ENCODE data around the gene DSG3. TPM values are rescaled to one million over a fixed set of nuclear protein-coding genes. Genes with fewer than 3 reads are reported as not detected.

DSG3 gene
- total and polyA plus RNA-seq, 12 donors = 0.04 to 0.17 (median 0.08) TPM; not detected in 9

DNA sequence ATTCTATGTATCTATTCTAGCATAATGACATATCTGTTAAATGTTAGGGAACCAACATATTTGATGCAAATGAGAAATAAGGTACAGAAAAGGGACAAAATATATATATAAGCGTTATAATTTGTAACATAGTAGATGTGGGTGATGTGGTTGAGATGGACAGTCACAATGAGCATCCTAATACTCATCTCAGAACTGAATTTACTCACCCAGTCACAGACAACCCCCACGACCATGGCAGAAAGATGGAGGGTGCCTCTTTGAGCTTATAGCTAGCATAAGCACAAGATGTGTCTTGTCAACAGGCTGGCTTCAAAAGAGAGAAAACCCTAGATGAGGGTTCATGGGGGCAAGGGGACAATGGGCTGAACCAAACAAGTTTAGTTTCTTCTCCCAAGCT, 9.1 kb upstream of the DSG3 start:
- Histone ChIP-seq H3K9me3 (replicated peaks in 1 of 3) (no peaks in the 10 kb centered on the region), H3K27ac (no peak overlapping the region), H3K4me3 (no peak overlapping the region), H3K4me1 (replicated peaks in 1 of 2) (no peaks in the 10 kb centered on the region), H3K36me3 (replicated peaks in 1 of 2) (no peaks in the 10 kb centered on the region), H3K27me3 (peaks cover 4% of the 10 kb centered on the region)
- DNase-seq = no peak
- TF ChIP-seq, protein P1, sequence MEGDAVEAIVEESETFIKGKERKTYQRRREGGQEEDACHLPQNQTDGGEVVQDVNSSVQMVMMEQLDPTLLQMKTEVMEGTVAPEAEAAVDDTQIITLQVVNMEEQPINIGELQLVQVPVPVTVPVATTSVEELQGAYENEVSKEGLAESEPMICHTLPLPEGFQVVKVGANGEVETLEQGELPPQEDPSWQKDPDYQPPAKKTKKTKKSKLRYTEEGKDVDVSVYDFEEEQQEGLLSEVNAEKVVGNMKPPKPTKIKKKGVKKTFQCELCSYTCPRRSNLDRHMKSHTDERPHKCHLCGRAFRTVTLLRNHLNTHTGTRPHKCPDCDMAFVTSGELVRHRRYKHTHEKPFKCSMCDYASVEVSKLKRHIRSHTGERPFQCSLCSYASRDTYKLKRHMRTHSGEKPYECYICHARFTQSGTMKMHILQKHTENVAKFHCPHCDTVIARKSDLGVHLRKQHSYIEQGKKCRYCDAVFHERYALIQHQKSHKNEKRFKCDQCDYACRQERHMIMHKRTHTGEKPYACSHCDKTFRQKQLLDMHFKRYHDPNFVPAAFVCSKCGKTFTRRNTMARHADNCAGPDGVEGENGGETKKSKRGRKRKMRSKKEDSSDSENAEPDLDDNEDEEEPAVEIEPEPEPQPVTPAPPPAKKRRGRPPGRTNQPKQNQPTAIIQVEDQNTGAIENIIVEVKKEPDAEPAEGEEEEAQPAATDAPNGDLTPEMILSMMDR (IDR thresholded peaks at IDR 0.05) = no peak
- TF ChIP-seq POLR2A (IDR thresholded peaks at IDR 0.05) = no peak
- WGBS, 4 donors = 61 to 72% (median 66%) methylated on average over 2 of the region's 2 CpGs
- intact Hi-C loops (cut with DNase I) = no loop called here

DNA sequence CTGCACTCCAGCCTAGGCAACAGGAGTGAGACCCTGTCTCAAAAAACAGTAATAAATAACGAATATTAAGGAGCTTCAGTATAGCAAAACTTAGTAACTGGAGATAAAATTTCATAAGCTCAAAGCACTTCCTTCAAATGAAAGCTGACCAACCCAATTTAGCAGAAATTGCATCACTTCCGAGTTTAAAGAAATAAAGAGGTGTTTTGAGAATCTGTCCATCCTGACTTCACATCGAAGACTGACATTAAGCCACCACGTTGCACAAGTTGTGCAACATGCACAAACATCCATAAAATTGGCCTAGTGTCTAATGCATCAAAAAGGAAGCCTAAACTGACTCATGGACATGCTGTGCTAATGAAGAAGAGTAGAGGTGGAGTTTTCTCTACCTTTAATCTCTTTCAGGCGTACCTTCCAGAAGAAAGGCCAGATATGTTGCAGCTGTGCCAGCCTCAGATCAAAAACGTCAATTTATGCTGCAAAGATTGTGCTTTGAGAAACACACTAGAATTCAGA, 7.7 kb upstream of the DSG3 start:
- H3K36me3 ChIP-seq (replicated peaks in 1 of 2) = no peaks in the 10 kb centered on the region
- no peaks in the 10 kb centered on the region for H3K9me3 ChIP-seq (replicated peaks in 1 of 3)
- H3K4me1 ChIP-seq (replicated peaks in 1 of 2) = no peaks in the 10 kb centered on the region
- TF ChIP-seq, protein P1 (IDR thresholded peaks at IDR 0.05) = no peak
- H3K4me3 ChIP-seq = no peak overlapping the region
- peaks cover 4% of the 10 kb centered on the region for H3K27me3 ChIP-seq
- no peak overlapping the region for H3K27ac ChIP-seq
- intact Hi-C loops (cut with DNase I) = no loop called here
- no peak for DNase-seq
- whole genome bisulfite sequencing, 4 donors = 62 to 75% (median 69%) methylated on average over 6 of the region's 6 CpGs

- no peak for DNase-seq
- H3K9me3 ChIP-seq (replicated peaks in 1 of 3) = no peaks in the 10 kb centered on the region
- H3K4me3 ChIP-seq = no peak overlapping the region
- 75 to 83% (median 81%) methylated on average over 6 of the region's 6 CpGs for WGBS, 4 donors
- no peak for TF ChIP-seq POLR2A (IDR thresholded peaks at IDR 0.05)
- TF ChIP-seq, protein P1 (IDR thresholded peaks at IDR 0.05) = no peak
- H3K27ac ChIP-seq = no peak overlapping the region
- no peaks in the 10 kb centered on the region for H3K4me1 ChIP-seq (replicated peaks in 1 of 2)
- peaks cover 4% of the 10 kb centered on the region for H3K27me3 ChIP-seq
- intact Hi-C loops (cut with DNase I) = no loop called here
- H3K36me3 ChIP-seq (replicated peaks in 1 of 2) = no peaks in the 10 kb centered on the region
Observed at GRCh38 chr18:31440787-31441186, 6.8 kb upstream of the DSG3 start.

GRCh38 chr18:31441493-31441892, 6.0 kb upstream of the DSG3 start:
- 79 to 87% (median 83%) methylated on average over 4 of the region's 4 CpGs for WGBS, 4 donors
- no peaks in the 10 kb centered on the region for H3K36me3 ChIP-seq (replicated peaks in 1 of 2)
- H3K27me3 ChIP-seq = peaks cover 4% of the 10 kb centered on the region
- H3K27ac ChIP-seq = no peak overlapping the region
- no peak for DNase-seq
- TF ChIP-seq, protein P1 (IDR thresholded peaks at IDR 0.05) = no peak
- no peak for TF ChIP-seq POLR2A (IDR thresholded peaks at IDR 0.05)
- H3K4me1 ChIP-seq (replicated peaks in 1 of 2) = no peaks in the 10 kb centered on the region
- H3K4me3 ChIP-seq = no peak overlapping the region
- intact Hi-C loops (cut with DNase I) = no loop called here
- H3K9me3 ChIP-seq (replicated peaks in 1 of 3) = no peaks in the 10 kb centered on the region

Data from adrenal gland (tissue), 12 donors.